Measurements from ENCODE around the gene CCN5. TPM values are rescaled to one million over a fixed set of nuclear protein-coding genes. Genes with fewer than 3 reads are reported as not detected.

CCN5 gene
- total and polyA plus RNA-seq, 7 donors, result 1.0 to 48.7 (median 15.0) TPM

DNA sequence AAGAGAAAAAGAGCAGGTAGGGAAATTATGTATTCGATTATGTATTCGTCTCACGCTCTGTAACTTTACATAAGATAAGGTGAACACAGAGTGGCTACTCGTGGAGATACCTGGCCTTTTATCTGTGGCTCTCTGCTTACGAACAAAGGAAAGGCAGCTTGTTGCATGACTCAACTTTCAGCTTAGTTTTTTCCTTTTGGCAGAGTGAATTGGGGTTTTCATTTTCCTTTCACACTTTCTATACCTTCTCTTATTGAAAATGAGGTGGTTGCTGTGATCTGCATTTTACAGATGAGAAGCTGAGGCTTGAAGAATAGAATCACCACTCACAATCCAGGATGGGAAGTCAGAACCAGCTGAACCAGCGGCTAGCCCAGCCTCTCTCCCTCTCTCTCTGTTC lies 17.2 kb downstream of the CCN5 start:
- TF ChIP-seq POLR2AphosphoS5 (IDR thresholded peaks at IDR 0.05) (no peak), CTCF (IDR thresholded peaks at IDR 0.05) (no peak), POLR2A (IDR thresholded peaks at IDR 0.05) (no peak), EP300 (IDR thresholded peaks at IDR 0.05) (no peak)
- peaks cover 0 to 39% (median 23%) of the 10 kb centered on the region in 4 donors for H3K4me1 ChIP-seq
- no peaks in the 10 kb centered on the region for H3K9me3 ChIP-seq
- H3K4me3 ChIP-seq, result no peak overlapping the region
- DNase-seq, result no peak
- peak overlapping the region in 1 of 4 donors; percentile 48 for H3K27ac ChIP-seq
- WGBS, 2 donors, result 62 to 68% methylated on average over 6 of the region's 6 CpGs
- H3K27me3 ChIP-seq, result no peaks in the 10 kb centered on the region
- intact Hi-C loops (cut with DNase I), result loop anchor here (5.0 to 10.0 kb wide), 3 partner anchors 198 to 518 kb away; partner anchors contain the start of gene OSER1
- H3K36me3 ChIP-seq, result no peaks in the 10 kb centered on the region

DNA sequence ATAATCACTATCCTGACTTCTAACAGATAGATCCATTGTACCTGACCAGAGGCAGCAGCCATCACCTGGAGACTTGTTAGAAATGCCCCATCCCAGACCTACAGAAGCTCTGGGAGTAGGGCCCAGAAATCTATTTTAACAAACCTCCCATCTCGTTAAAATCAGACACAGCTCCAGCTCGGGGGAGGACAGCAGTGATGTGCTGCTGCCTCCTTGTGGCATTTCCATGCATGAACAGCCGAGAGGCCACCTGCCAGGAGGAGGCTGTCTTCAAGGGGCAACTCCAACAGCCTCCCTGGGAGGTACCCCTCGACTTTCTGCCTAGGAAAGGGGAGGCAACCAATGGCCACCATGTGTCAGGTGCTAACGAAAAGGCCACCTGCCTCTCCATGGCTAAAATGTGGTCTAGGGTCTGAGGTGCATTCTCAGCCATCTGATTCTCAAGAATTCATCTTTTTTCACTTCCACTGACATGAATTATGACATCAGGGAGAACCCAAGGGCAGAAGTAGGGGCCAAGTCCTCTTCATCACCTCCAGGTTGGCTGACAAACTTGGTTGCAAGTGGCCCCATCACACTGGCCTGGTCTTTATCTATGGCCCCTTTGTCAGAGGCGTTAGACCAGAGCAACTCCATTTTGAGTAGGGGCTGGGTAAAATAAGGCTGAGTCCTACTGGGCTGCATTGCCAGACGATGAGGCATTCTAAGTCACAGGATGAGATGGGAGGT lies 18.3 kb downstream of the CCN5 start:
- WGBS, 2 donors, result 27 to 31% methylated on average over 7 of the region's 7 CpGs
- peak; percentile 86 for DNase-seq

GRCh38 chr20:44734938-44735337 lies 19.8 kb downstream of the CCN5 start:
- no peak for DNase-seq
- Histone ChIP-seq H3K9me3 (no peaks in the 10 kb centered on the region), H3K27ac (peak overlapping the region in 2 of 4 donors; percentile 7 to 33), H3K27me3 (no peaks in the 10 kb centered on the region), H3K4me1 (peaks cover 0 to 25% (median 13%) of the 10 kb centered on the region in 4 donors), H3K4me3 (no peak overlapping the region), H3K36me3 (no peaks in the 10 kb centered on the region)
- intact Hi-C loops (cut with DNase I), result loop anchor here (5.0 to 10.0 kb wide), 3 partner anchors 200 to 520 kb away; partner anchors contain the start of gene OSER1
- TF ChIP-seq EP300 (IDR thresholded peaks at IDR 0.05) (no peak), CTCF (IDR thresholded peaks at IDR 0.05) (peak in 1 of 4 experiments; percentile 17), POLR2AphosphoS5 (IDR thresholded peaks at IDR 0.05) (no peak), POLR2A (IDR thresholded peaks at IDR 0.05) (no peak)
- WGBS, 2 donors, result 69 to 75% methylated on average over 3 of the region's 3 CpGs

More for the DNA sequence above, 18.3 kb downstream of the CCN5 start:
- intact Hi-C loops (cut with DNase I), result loop anchor here (1.0 to 10.0 kb wide), 4 partner anchors 48 to 519 kb away; partner anchors contain the start of gene OSER1
- Histone ChIP-seq H3K36me3 (no peaks in the 10 kb centered on the region), H3K4me3 (no peak overlapping the region), H3K27me3 (no peaks in the 10 kb centered on the region), H3K4me1 (peaks cover 0 to 39% (median 23%) of the 10 kb centered on the region in 4 donors), H3K27ac (no peak overlapping the region), H3K9me3 (no peaks in the 10 kb centered on the region)
- TF ChIP-seq EP300 (IDR thresholded peaks at IDR 0.05), result no peak
- peak; percentile 87 to 91 (median 87) for TF ChIP-seq CTCF (IDR thresholded peaks at IDR 0.05)
- peak in 1 of 4 donors; percentile 22 for TF ChIP-seq POLR2AphosphoS5 (IDR thresholded peaks at IDR 0.05)

- H3K4me3 ChIP-seq, result no peak overlapping the region
- DNase-seq, result no peak
These were observed 20.6 kb downstream of the CCN5 start for GRCh38 chr20:44735816-44736169.

More at GRCh38 chr20:44735816-44736169, 20.6 kb downstream of the CCN5 start:
- intact Hi-C loops (cut with DNase I), result loop anchor here (10.0 kb wide), 2 partner anchors 201 to 521 kb away; partner anchors contain the start of gene OSER1
- Histone ChIP-seq H3K27ac (peak overlapping the region in 1 of 4 donors; percentile 33), H3K36me3 (no peaks in the 10 kb centered on the region), H3K27me3 (no peaks in the 10 kb centered on the region), H3K4me1 (peaks cover 0 to 16% (median 8%) of the 10 kb centered on the region in 4 donors), H3K9me3 (no peaks in the 10 kb centered on the region)
- TF ChIP-seq POLR2A (IDR thresholded peaks at IDR 0.05) (no peak), EP300 (IDR thresholded peaks at IDR 0.05) (no peak), POLR2AphosphoS5 (IDR thresholded peaks at IDR 0.05) (no peak), CTCF (IDR thresholded peaks at IDR 0.05) (no peak)
- 64 to 87% methylated on average over 4 of the region's 4 CpGs for WGBS, 2 donors
